BJ (cell line): ENCODE measurements around the gene DNMT3A. TPM values are rescaled to one million over a fixed set of nuclear protein-coding genes. Genes with fewer than 3 reads are reported as not detected.
"Not testable (repeated sequence)": the region's sequence is repeated elsewhere in the genome, so short reads cannot be mapped to it uniquely, and the experiment has no call there.

Source experiments
- CTCF ChIA-PET: fragments of 350-600 bp; formaldehyde crosslinking; extraction: SDS; loops from one replicate; lab custom pipeline; 2021; ENCODE audit warnings: antibody characterized with exemption, inconsistent platforms; lab: Yijun Ruan, JAX
- POLR2A ChIA-PET: fragments of 300-600 bp; sonication (Branson Sonifier 250); formaldehyde crosslinking; extraction: SDS; loops from one replicate; lab custom pipeline; 2021; ENCODE audit warnings: antibody characterized with exemption; lab: Charles Lee
- DNase-seq: peaks from one replicate; pipeline ENCODE4 v3.0.0-alpha.2; 2011; ENCODE audit warnings: low read depth
- H3K27me3 ChIP-seq: 2 replicates; pipeline ENCODE4 v1.6.0; 2011; ENCODE audit warnings: low read length; ENCODE audit not compliant: control insufficient read depth, insufficient read depth
- H3K36me3 ChIP-seq: 2 replicates; pipeline ENCODE4 v1.5.1; 2011; ENCODE audit warnings: low read length; ENCODE audit not compliant: control insufficient read depth, insufficient read depth
- H3K4me3 ChIP-seq: 2 replicates; pipeline ENCODE4 v1.5.1; 2011; ENCODE audit warnings: low read depth, mild to moderate bottlenecking, control low read depth, low read length
- CTCF ChIP-seq: IDR thresholded peaks from 2 replicates; pipeline ENCODE4 v1.5.1; 2011; ENCODE audit warnings: low read depth, mild to moderate bottlenecking, control low read depth, inconsistent platforms, low read length, moderate library complexity; ENCODE audit not compliant: insufficient read depth
- polyA plus RNA-seq: library from polyadenylated mRNA; depleted of rRNA; stranded (reverse); fragments of >200 nt; gene quantifications from 2 replicates; pipeline ENCODE4 v1.2.3, GENCODE V29; 2011

The DNMT3A gene
- polyA plus RNA-seq, 1 experiment, result 3.0 TPM

- Histone ChIP-seq H3K4me3 (no peak overlapping the region), H3K27me3 (no peaks in the 10 kb centered on the region), H3K36me3 (no peaks in the 10 kb centered on the region)
- no peak for TF ChIP-seq CTCF
- CTCF ChIA-PET, result interaction anchor here (2.5 kb wide), 1 partner anchor 9 kb away, joined by 14 read pairs; no protein-coding TSS in a partner anchor
- DNase-seq, result no peak
- POLR2A ChIA-PET, result no interaction called here
These were observed 122.1 kb downstream of the DNMT3A start for GRCh38 chr2:25219621-25220020.

DNA sequence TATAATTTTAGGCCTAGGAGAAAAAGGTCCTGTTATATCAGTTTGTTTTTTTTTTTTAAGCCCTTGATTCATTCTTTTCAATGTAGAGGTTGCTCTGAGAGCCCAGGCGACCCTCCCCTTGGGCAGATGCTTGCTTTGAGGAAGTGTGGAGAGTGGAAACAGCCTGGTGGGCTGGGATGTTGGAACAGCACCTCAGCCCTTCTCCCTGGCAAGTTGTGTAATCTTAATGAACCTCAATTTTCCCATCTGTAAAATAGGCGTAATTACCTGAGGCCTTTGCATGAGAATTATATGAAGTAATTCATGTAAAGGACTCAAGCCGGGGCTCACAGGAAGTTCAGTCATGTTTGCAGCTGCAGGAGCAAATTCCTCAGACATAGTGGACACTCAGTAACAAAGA lies 123.6 kb downstream of the DNMT3A start:
- ChIA-PET CTCF (interaction anchor here (2.5 kb wide), 1 partner anchor 10 kb away, joined by 14 read pairs; no protein-coding TSS in a partner anchor), POLR2A (interaction anchor here (0.7 kb wide), 1 partner anchor 446 kb away, joined by 12 read pairs; no protein-coding TSS in a partner anchor)
- no peaks in the 10 kb centered on the region for H3K27me3 ChIP-seq
- H3K36me3 ChIP-seq, result no peaks in the 10 kb centered on the region
- no peak for TF ChIP-seq CTCF
- H3K4me3 ChIP-seq, result no peak overlapping the region
- DNase-seq, result no peak

- CTCF ChIA-PET, result interaction anchor here (1.6 kb wide), 1 partner anchor 13 kb away, joined by 5 read pairs; no protein-coding TSS in a partner anchor
- POLR2A ChIA-PET, result no interaction called here
- no peak for TF ChIP-seq CTCF
- no peak for DNase-seq
- no peaks in the 10 kb centered on the region for H3K27me3 ChIP-seq
- peak overlapping the region; percentile 48 for H3K4me3 ChIP-seq
- H3K36me3 ChIP-seq, result no peaks in the 10 kb centered on the region
These were observed 125.6 kb downstream of the DNMT3A start for GRCh38 chr2:25215948-25216679.

GRCh38 chr2:25215232-25215631 lies 126.5 kb downstream of the DNMT3A start:
- H3K27me3 ChIP-seq, result no peaks in the 10 kb centered on the region
- no peaks in the 10 kb centered on the region for H3K36me3 ChIP-seq
- ChIA-PET POLR2A (no interaction called here), CTCF (no interaction called here)
- TF ChIP-seq CTCF, result no peak
- no peak for DNase-seq
- H3K4me3 ChIP-seq, result no peak overlapping the region

- no peaks in the 10 kb centered on the region for H3K36me3 ChIP-seq
- no peak for DNase-seq
- no peaks in the 10 kb centered on the region for H3K27me3 ChIP-seq
- CTCF ChIA-PET, result no interaction called here
- TF ChIP-seq CTCF, result no peak
- POLR2A ChIA-PET, result no interaction called here
- H3K4me3 ChIP-seq, result no peak overlapping the region
These were observed 128.5 kb downstream of the DNMT3A start for GRCh38 chr2:25213229-25213628.

DNA sequence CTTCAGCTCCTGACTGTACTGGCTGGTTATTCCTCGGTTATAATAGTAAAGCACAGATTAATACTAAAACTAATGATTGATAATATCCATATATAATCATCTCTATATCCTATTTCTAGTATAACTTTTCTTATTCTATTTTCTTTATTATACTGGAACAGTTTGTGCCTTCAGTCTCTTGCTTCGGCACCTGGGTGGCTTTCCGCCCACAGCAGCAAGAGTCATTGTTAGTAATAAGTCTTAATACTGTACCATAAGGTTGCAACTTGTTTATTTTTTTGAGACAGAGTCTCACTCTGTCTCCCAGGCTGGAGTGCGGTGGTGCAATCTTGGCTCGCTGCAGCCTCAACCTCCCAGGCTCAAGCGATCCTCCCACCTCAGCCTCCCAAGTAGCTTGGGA lies 130.8 kb downstream of the DNMT3A start:
- CTCF ChIA-PET, result interaction anchor here (2.4 kb wide), 1 partner anchor 18 kb away, joined by 11 read pairs; no protein-coding TSS in a partner anchor
- H3K36me3 ChIP-seq, DNase-seq, H3K4me3 ChIP-seq, H3K27me3 ChIP-seq, POLR2A ChIA-PET: not testable (repeated sequence)
